NCI-H1048 (cell line): ENCODE data around the gene APLP1.
A peak's percentile ranks its signal among the peaks of the same experiment; 100 is the strongest.
"Not testable (repeated sequence)": the region's sequence is repeated elsewhere in the genome, so short reads cannot be mapped to it uniquely, and the experiment has no call there.

Experiments used
- DNase-seq: peaks from one replicate; lab custom pipeline; 2025; lab: John Stamatoyannopoulos, UW

Gene APLP1

DNA sequence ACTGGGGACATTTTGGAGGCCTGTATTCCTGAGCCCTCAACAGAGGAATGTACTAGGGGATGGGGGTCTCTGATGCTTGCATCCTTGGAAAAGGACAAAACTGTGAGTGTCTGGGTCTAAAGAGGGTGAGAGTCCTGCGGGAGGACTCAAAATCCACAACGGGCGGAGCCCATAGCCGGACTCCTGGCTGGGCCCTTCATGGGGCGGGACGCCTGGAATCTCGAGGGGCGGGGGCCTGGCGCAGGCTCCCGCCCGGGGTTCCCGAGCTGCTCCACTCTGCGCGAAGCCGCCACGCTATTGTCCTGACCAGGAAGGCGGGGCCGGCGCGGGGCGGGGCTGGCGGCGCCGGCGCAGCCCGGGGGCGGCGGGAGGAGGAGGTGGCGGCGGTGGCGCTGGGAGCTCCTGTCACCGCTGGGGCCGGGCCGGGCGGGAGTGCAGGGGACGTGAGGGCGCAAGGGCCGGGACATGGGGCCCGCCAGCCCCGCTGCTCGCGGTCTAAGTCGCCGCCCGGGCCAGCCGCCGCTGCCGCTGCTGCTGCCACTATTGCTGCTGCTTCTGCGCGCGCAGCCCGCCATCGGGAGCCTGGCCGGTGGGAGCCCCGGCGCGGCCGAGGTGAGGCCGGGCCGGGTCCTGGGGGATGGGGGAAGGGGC lies at the start of gene APLP1:
Gene APLP1, plus strand, starts transcription at position 403 of the 651 bp plus-strand sequence. Its CDS starts 63 bp downstream, at position 466.
- no peak for DNase-seq

DNA sequence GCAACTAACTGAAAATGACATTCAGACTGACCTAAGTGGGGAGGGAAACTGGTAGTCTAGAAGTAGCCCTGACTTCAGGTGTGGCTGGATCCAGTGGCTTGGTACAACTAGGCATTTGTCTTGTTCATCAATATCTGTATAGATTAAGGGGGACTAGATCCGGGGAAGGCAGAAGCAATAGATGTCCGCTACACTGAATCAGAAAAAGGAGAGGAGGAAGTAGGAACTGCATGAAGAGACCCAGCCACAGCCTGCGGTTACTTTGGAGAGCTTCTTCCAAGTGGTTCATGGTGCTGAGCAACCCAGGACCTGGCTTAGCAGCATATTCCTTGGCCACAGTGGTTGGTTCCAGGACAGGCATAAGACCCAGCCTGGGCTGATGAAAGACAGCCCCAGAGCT lies 45.8 kb upstream of the APLP1 start:
- no peak for DNase-seq

DNA sequence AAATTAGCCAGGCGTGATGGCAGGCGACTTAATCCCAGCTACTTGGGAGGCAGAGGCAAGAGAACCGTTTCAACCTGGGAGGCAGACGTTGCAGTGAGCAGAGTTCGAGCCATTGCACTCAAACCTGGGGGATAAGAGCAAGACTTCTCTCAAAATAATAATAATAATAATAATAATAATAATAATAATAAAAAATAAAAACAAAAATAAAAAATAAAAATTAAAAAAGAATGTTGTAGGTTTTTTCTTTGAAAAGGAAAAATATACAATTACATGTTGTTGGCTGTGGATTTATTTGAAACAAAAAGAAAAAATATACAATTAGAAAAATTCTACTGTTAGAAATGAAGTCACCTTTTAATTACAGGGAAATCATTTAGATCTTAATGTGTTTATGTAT lies 44.2 kb upstream of the APLP1 start:
- no peak for DNase-seq

DNA sequence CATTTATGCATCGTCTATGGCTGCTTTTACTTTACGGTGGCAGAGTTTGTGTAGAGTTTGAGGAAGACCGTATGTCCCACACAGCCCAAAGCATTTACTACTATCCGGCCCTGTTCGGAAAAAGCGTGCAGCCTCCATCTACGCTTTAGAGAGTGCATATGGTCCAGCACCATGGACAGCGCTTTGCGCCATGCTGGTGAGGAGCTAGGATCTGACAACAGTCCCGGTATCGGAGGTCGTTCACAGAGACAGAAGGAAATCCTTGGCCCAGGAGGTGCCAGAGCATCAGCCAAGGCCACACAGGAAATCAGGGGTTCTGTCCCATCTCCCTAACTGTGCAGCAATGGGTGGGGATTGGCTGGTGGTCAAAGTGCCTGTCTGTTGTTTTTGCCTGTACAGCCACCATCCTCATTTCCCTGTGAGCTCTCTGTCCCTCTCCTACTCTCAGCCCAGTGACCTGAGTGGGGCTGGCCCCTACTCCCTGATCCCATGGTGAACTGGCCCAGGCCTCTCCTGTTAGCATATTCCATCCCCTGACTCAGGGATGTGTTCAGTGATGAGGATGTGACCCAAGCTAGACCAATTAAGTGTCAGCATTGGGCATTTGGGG lies 39.6 kb upstream of the APLP1 start:
- DNase-seq, result peak; percentile 33

DNA sequence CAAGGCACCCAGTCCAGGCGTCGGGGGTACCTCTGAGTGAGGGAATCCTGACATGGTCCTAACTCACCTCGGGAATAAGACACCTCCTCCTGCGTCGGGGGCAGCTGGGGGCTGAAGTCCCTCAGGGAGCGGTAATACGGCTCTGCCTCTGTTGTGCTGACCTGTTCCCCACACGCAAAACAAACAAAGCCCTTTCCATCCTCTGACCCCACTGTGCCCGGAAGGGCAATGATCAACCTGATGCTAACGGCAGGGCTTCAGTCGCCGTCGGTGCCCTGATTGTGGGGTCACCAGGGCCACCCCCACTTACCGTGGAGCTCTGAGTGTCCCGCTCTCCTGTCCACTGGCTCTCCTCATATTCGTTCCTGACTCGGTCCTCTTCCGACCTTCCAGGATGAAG lies 37.4 kb upstream of the APLP1 start:
- no peak for DNase-seq

DNA sequence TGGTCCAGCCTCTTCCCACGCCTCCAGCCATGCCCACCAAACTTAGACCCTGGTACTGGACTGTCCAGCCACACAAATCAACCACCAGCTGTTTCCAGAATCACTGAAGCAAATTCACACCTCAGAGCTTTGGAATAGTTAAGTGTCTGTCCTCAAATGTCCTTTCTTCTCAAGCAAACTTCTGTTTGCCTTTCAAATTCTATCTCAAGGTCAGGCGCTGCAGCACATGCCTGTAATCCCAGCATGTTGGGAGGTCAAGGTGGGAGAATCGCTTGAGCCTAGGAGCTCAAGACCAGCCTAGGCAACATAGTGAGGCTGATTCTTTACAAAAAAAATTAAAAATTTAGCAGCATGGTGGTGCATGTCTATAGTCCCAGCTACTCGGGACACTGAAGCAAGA lies 36.3 kb upstream of the APLP1 start:
- DNase-seq, result no peak

DNA sequence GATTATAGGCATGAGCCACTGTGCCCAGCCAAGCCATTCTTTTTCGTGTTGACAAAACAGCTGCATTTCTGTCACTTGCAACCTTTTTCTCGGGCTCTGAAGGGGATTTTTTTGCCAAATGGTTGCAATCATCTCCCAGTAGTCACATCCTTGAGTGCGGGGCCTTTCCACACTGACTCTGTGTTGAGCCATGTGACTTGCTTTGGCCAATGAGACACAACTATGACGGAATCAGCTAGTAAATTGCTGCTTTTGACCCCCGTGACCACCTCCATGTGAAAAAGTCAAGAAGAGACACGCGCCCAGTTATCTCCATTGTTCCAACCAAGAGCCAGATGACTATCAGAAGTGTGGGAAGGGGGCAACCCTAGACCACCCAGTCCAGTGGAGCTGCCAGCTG lies 34.4 kb upstream of the APLP1 start:
- no peak for DNase-seq

DNA sequence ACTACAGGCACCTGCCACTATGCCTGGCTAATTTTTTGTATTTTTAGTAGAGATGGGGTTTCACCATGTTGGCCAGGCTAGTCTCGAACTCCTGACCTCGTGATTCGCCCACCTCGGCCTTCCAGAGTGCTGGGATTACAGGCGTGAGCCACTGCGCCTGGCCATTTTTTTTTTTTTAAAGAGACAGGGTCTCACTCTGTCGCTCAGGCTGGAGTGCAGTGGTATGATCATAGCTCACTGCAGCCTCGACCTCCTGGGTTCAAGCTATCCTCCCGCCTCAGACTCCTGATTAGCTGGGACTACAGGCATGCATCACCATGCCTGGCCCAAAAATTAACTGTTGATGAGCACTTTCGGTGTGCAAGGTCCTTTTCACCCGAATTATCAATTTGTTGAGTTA lies 32.3 kb upstream of the APLP1 start:
- DNase-seq, result not testable (repeated sequence)

DNA sequence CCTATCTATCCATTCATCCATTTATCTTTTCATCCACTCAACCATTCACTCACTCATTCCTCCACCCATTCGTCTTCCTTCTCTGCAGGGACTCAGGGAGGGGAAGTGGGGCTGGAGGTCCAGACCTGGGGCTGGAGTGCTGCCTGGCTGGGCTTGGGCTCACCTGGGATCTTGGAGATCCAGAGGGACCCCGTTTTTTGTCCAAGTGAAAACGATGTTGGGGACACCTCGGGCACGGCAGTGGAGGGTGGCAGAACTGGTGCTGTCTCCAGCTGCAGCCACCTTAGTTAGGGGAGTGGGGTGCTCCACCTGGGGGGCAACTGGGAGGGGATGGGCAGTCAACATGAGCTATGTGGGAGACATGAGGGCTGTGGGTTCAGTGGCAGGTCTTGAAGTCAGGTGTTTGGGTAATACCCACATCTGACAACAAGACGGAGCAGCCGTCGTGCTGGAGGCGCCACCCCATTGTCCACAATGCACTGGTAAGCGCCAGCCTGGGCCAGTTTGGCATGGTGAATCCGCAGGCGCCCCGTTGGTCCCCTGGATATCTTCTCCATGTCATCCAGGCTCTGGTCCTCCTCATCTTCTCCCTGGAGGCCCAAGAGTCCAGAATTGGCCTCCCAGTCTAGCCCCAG lies 26.3 kb upstream of the APLP1 start:
- no peak for DNase-seq

DNA sequence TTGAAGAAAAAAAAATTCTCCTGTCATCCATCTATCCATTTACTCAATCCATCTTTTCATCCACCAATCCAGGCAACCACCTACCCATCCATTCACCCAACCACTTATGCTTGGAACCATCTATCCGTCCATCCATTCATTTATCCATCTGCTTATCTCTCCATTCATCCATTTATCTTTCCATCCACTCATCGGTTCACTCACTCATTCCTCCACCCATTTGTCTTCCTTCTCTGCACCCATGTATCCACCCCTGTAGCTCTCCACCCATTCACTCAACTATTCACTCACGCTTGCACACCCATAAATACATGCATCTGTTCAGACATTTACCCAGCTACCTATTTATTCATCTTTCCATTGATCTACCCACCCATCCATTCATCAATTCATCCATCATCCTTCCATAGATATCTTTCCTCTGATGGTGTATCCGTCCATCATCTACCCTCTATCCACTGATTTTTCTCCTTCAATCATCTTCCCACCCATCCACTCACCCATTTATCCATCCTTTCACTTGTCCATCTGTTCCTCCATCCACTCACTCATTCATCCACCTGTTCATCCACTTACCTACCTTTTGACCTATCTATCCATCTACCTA lies 25.6 kb upstream of the APLP1 start:
- DNase-seq, result no peak

DNA sequence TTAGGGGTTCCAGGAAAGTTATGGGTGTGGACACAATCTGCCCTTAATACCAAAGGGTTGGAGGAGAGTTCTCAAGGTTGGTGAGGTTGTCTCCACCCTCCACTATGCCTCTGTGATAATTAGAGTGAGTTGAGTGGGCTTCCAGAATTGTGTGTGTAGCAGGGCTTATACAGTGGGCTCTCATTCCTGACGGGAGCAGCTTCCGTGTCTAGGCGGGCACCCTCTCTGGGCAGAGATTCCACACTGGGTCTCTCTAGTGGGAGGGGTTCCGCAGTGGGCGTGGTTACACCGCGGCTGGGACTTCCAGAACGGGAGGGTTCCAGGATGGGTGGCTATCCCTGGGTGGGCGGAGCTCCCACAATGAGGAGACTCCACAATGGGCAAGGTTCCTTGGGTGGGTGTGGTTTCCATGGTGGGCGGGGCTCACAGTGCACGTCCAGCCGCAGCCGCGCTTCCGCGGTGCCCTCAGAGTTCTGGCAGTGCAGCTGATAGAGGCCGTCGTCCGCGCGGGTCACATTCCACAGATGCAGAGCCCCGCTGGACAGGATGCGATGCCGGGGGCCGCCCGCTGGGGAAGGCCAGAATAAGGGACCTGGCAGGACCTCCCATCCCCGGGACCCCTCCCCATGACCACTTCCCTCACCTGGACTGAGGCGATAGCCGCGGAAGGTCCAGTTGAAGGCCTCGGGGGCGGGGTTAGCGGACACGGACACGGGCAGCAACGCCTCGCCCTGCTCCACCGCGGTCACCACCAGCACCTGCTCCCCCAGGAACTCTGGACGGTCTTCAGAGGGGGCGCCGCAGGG lies 24.5 kb upstream of the APLP1 start:
- peak; percentile 54 for DNase-seq

DNA sequence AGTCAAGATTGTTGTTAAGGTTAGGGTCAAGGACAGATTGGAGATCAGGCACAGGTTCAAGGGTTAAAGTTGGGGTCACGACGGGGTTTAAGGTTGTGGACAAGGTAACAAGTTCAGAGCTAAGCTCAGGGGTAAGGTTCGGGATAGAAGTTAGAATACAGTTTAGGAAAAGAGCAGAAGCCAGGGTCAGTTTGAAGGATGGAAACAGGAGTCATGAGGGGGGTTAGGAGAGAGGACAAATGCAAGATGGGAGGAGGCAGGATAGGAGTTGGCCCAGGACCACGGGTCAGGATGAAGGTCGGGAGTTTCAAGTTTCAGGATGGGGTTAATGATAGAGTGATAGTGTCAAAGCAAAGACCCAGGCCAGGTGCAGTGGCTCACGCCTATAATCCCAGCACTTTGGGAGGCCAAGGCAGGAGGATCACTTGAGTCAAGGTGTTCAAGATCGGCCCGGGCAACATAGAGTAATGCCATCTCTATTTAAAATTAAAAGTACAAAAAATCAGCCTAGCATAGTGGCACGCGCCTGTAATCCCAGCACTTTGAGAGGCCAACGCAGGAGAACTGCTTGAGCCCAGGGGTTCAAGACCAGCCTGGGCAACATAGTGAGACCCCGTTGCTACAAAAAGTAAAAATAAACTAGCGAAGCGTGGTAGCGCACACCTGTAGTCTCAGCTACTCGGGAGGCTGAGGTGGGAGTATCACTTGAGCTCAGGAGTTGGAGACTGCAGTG lies 23.7 kb upstream of the APLP1 start:
- no peak for DNase-seq

DNA sequence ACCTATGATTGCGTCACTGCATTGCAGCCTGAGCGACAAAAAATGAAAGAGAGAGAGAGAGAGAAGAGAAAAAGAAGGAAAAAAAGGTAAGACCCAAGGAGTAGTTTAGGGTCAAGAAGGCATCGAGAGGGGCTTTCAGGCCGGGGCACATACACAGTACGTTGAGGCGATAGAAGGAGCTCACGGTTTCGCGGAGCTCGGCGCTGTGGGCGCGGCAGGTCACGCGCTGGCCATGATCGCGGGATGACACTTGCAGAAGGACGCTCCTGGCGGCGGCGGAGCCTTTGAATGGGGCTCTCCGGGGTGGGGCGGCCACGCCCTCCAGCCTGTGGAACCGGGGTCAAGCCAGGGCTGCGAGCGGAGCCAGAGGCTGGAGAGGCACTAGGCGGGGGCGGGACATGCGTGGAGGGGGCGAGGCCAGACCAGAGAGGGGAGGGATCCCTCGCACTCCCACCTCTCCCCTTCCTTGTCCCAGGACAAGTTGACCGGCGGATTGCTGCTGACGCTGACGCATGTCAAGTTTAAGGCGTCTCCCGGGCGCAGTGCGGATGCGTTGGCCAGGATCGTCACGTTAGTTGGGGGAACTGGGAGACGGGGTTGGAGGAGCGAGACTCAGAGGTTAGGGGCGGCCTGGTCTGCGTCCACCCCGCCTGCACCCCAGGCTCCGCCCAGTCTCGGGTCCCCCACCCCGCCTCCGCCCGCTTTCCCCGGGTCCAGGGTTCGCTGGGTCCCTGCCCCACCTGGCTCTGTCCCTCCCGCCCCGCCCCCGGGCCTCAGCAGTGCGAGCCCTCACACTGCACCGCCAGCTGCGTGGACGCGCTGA lies 22.9 kb upstream of the APLP1 start:
- DNase-seq, result no peak

DNA sequence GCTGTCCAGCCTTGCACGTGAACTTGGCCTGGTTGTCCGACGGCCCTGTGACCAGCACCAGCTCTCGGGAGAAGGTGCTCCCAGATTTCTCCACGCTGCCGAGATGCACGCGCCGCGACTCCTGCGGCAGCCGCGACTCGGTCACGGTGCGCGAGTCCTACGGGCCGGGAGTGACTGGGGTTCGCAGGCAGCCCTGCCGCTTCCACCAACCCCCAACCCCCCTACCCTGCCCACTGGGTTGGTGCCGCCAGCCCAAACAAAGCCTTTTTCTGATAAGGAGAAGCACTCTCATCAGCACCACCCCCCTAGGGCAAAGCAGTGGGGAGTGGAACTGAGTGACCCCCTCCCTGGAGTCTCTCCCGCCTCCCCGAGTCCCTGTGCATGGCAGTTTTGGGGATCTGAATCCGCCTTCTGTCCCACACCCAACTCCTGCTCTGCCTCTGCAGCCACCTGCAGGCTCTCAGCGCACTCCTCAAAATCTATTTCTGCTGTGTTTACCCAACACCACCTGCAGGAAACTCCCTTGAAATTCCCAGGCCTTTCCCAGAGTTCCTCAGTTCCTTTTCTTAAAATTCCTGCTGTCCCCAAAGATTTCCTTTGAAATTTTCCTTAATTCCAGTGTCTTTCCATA lies 22.2 kb upstream of the APLP1 start:
- no peak for DNase-seq

DNA sequence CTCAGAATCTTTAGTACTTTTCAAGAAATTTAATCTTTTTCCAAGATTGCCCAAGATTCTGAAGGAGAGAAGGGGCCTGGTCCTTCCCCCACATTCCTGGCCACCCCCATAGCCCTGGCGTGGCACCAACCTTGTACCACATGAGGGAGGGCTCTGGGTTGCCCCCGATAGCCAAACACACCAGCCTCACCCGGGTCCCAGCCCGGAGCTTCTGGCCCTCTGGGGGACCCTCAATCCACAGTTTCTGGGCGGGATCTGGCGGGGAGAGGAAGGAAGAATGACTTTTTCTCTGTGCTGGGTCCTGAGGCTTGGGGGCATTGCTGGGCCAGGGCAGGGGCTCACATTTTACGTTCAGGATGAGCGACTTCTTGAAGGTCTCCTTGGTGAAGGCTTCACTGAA lies 20.5 kb upstream of the APLP1 start:
- DNase-seq, result no peak

DNA sequence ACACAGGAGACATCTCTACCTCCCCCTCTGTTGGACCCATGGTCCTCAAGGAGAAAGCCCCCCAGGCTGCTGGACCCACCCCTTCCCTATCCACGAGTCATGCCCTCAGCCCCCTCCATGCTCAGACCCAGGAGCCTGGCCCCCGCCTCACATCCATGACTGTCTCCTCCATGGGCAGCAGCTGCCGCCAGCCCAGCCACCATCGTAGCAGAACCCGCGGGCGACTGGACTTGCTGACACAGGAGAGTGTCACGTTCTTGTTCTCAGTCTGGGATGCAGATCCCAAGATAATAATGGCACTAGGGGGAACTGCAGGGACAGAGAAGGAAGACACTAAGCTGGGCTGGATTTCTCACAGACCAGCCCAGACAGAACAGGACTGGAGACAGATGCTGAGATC lies 19.9 kb upstream of the APLP1 start:
- DNase-seq, result no peak

DNA sequence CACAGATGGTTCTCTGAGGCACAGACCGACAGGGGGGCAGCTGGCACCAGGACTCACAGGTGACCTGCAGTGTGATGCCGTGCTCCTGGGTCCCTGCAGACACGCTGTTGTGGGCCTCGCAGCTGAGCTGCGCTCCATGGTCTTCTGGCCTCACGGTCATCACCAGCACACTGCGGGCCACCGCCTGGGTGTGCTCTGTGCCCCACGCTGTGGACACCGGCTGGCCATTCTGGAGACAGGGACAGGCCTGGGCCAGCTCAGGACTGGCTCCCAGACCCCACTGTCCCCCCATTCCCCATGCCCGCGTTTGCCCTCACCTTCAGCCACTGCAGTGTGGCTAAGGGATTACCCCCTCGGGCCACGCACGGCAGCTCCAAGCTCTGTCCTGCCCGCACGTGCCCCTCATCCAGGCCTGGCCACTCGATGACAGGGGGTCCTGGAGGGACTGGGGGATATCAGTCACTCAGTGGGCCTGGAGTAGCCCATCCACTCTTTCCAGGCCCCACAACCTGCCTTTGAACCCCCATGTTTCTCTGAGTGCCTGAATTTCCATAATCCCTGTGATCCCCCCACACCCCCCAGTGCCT lies 19.4 kb upstream of the APLP1 start:
- DNase-seq, result no peak

DNA sequence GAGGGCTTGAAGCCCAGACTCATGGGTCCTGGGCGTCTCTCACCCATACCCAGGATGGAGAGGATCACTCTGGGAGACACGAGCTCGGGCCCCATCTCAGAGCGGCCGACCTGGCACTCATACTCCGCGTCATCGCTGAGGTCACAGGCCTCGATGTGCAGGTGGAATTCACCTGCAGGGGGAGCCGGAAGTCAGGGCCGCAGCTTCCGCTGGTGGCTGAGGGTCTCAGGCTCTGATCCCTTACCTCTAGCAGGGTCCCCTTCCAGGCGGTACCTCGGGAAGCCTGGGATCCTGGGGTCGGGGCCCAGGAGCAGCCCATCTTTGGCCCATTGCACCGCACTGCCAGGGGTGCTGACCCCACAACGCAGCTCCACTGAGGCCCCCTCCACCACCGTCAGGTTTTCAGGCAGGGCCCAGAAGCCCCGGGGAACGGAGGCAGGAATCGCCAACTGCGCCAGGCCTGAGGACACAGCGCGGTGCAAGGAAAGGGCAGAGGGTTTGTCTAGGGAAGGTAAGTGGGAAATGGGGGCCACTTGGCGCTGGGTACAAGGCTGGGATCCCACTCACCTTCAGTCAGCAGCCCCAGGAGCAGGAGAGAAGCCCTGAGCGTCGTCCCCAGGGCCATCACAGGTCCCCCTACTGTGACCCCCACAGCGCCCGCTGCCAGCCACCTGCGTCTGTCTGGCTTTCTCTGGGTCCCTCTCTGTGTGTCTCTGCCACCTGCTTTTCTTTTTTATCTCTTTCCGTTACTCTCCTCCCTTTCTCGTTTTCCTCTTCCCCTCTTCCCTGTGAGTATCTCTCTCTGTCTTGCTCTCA lies 17.0 kb upstream of the APLP1 start:
- DNase-seq, result no peak
